ENCODE measurements around the gene WDR86.

The WDR86 gene

GRCh38 chr7:151439855-151440798, 30.3 kb upstream of the WDR86 start, which contains the start of gene CRYGN:
Gene CRYGN (minus strand): TSS chr7:151440141. CDS start chr7:151439917, 224 bp downstream.
- DNase-seq (ENCODE audit: low spot score), result no peak

GRCh38 chr7:151438864-151439601, 29.2 kb upstream of the WDR86 start:
- no peak for DNase-seq (ENCODE audit: low spot score)

- DNase-seq (ENCODE audit: low spot score), result no peak
Measured at GRCh38 chr7:151437866-151438516, 28.2 kb upstream of the WDR86 start.

- DNase-seq (ENCODE audit: low spot score), result no peak
Measured at GRCh38 chr7:151437159-151437553, 27.3 kb upstream of the WDR86 start.

GRCh38 chr7:151436446-151437158, 26.8 kb upstream of the WDR86 start:
- DNase-seq (ENCODE audit: low spot score), result no peak

GRCh38 chr7:151435971-151436370, 26.1 kb upstream of the WDR86 start:
- no peak for DNase-seq (ENCODE audit: low spot score)

- no peak for DNase-seq (ENCODE audit: low spot score)
Measured at GRCh38 chr7:151435103-151435916, 25.5 kb upstream of the WDR86 start.

- DNase-seq (ENCODE audit: low spot score), result no peak
Measured at GRCh38 chr7:151434549-151434948, 24.7 kb upstream of the WDR86 start.

- DNase-seq (ENCODE audit: low spot score), result no peak
Measured at GRCh38 chr7:151433721-151434400, 24.0 kb upstream of the WDR86 start.

GRCh38 chr7:151432658-151433521, 23.1 kb upstream of the WDR86 start:
- no peak for DNase-seq (ENCODE audit: low spot score)

GRCh38 chr7:151431768-151432311, 22.0 kb upstream of the WDR86 start:
- no peak for DNase-seq (ENCODE audit: low spot score)

- DNase-seq (ENCODE audit: low spot score), result no peak
Measured at GRCh38 chr7:151431281-151431767, 21.5 kb upstream of the WDR86 start.

- DNase-seq (ENCODE audit: low spot score), result no peak
Measured at GRCh38 chr7:151430391-151431205, 20.8 kb upstream of the WDR86 start.

- DNase-seq (ENCODE audit: low spot score), result no peak
Measured at GRCh38 chr7:151429560-151430331, 19.9 kb upstream of the WDR86 start.

GRCh38 chr7:151429237-151429559, 19.4 kb upstream of the WDR86 start:
- DNase-seq (ENCODE audit: low spot score), result no peak

GRCh38 chr7:151428378-151429236, 18.8 kb upstream of the WDR86 start:
- peak; percentile 32 for DNase-seq (ENCODE audit: low spot score)

Measured in AG08395 (cell line).